Measurements from ENCODE around the gene L1TD1.
"Not testable (repeated sequence)": the region's sequence is repeated elsewhere in the genome, so short reads cannot be mapped to it uniquely, and the experiment has no call there.

L1TD1 gene

GRCh38 chr1:62194651-62195544 lies at the start of gene L1TD1:
Gene L1TD1 (plus strand): TSS chr1:62194849. CDS start chr1:62206629, 11,780 bp downstream.
- no peak for DNase-seq

- no peak for DNase-seq
These were observed 34.7 kb upstream of the L1TD1 start for GRCh38 chr1:62159940-62160348.

GRCh38 chr1:62161711-62162110 lies 32.9 kb upstream of the L1TD1 start:
- DNase-seq = no peak

GRCh38 chr1:62170380-62170779 lies 24.3 kb upstream of the L1TD1 start:
- DNase-seq = not testable (repeated sequence)

GRCh38 chr1:62175568-62176179 lies 19.0 kb upstream of the L1TD1 start:
- peak; percentile 69 for DNase-seq

- no peak for DNase-seq
These were observed 17.9 kb upstream of the L1TD1 start for GRCh38 chr1:62176597-62177312.

- no peak for DNase-seq
These were observed 17.0 kb upstream of the L1TD1 start for GRCh38 chr1:62177621-62178020.

GRCh38 chr1:62178372-62178771 lies 16.3 kb upstream of the L1TD1 start:
- DNase-seq = no peak

GRCh38 chr1:62180054-62180453 lies 14.6 kb upstream of the L1TD1 start:
- not testable (repeated sequence) for DNase-seq

GRCh38 chr1:62180639-62181038 lies 14.0 kb upstream of the L1TD1 start:
- DNase-seq = peak; percentile 39

- no peak for DNase-seq
These were observed 13.1 kb upstream of the L1TD1 start for GRCh38 chr1:62181532-62181931.

- not testable (repeated sequence) for DNase-seq
These were observed 12.5 kb upstream of the L1TD1 start for GRCh38 chr1:62182157-62182556.

- DNase-seq = not testable (repeated sequence)
These were observed 11.3 kb upstream of the L1TD1 start for GRCh38 chr1:62183164-62184020.

GRCh38 chr1:62184336-62184735 lies 10.3 kb upstream of the L1TD1 start:
- DNase-seq = no peak

GRCh38 chr1:62185233-62185632 lies 9.4 kb upstream of the L1TD1 start:
- DNase-seq = not testable (repeated sequence)

GRCh38 chr1:62185677-62186076 lies 9.0 kb upstream of the L1TD1 start:
- DNase-seq = no peak

- no peak for DNase-seq
These were observed 7.1 kb upstream of the L1TD1 start for GRCh38 chr1:62187548-62187947.

- no peak for DNase-seq
These were observed 6.5 kb upstream of the L1TD1 start for GRCh38 chr1:62188111-62188510.

- DNase-seq = no peak
These were observed 1.5 kb downstream of the L1TD1 start for GRCh38 chr1:62196086-62196690.

GRCh38 chr1:62198069-62198780 lies 3.6 kb downstream of the L1TD1 start:
- DNase-seq = no peak

GRCh38 chr1:62198781-62199125 lies 4.1 kb downstream of the L1TD1 start:
- no peak for DNase-seq

- DNase-seq = no peak
These were observed 12.5 kb downstream of the L1TD1 start for GRCh38 chr1:62207187-62207586.

All from NCI-H2029 treated with DMSO at 0.1 percent for 48 hours (cell line).